Loucy (cell line): Measurements from ENCODE around the gene FAM210B.

Experiments
- H2AFZ ChIP-seq: fragments of 200-600 bp; sonication (generic); 2 replicates; pipeline ENCODE4 v1.6.0; 2016; ENCODE audit warnings: antibody characterized with exemption, mild to moderate bottlenecking, low read length, moderate library complexity
- H3F3A ChIP-seq: fragments of 200-600 bp; 2 replicates; pipeline ENCODE4 v1.6.0; 2016; ENCODE audit warnings: antibody characterized with exemption, low read depth, mild to moderate bottlenecking
- H3K27me3 ChIP-seq: fragments of 200-600 bp; sonication (generic); 2 replicates; pipeline ENCODE4 v1.6.1; 2014; ENCODE audit warnings: low read length, mild to moderate bottlenecking; ENCODE audit not compliant: insufficient read depth, poor library complexity, severe bottlenecking
- H3K36me3 ChIP-seq: fragments of 200-600 bp; sonication (generic); 2 replicates; pipeline ENCODE4 v1.6.1; 2016; ENCODE audit warnings: low read length; ENCODE audit not compliant: insufficient read depth
- H3K4me1 ChIP-seq: fragments of 200-600 bp; sonication (generic); 2 replicates; pipeline ENCODE4 v1.5.1; 2014; ENCODE audit warnings: low read length, mild to moderate bottlenecking; ENCODE audit not compliant: insufficient read depth, poor library complexity, severe bottlenecking
- H3K4me2 ChIP-seq: fragments of 200-600 bp; sonication (generic); 2 replicates; pipeline ENCODE4 v1.6.0; 2014; ENCODE audit warnings: antibody characterized with exemption, low read length, low read depth, mild to moderate bottlenecking; ENCODE audit not compliant: poor library complexity, severe bottlenecking
- H3K4me3 ChIP-seq: fragments of 200-600 bp; sonication (generic); 2 replicates; pipeline ENCODE4 v1.5.1; 2014; ENCODE audit warnings: low read length, mild to moderate bottlenecking, mixed read lengths; ENCODE audit not compliant: poor library complexity, severe bottlenecking
- H3K79me2 ChIP-seq: fragments of 200-600 bp; sonication (generic); 2 replicates; pipeline ENCODE4 v1.6.1; 2014; ENCODE audit warnings: low read length; ENCODE audit not compliant: insufficient read depth
- H3K9ac ChIP-seq: fragments of 200-600 bp; sonication (generic); 2 replicates; pipeline ENCODE4 v1.6.0; 2014; ENCODE audit warnings: mild to moderate bottlenecking, low read depth, low read length, moderate library complexity; ENCODE audit not compliant: poor library complexity, severe bottlenecking
- H3K9me2 ChIP-seq: fragments of 200-600 bp; sonication (generic); replicated peaks from 2 replicates; pipeline ENCODE4 v1.6.1; 2016; ENCODE audit warnings: low read depth, low read length, mixed read lengths
- H3K9me3 ChIP-seq: fragments of 200-600 bp; sonication (generic); 2 replicates; pipeline ENCODE4 v1.6.1; 2014; ENCODE audit warnings: mild to moderate bottlenecking, antibody characterized with exemption, low read length, low read depth; ENCODE audit not compliant: insufficient read depth
- H4K20me1 ChIP-seq: fragments of 200-600 bp; sonication (generic); 2 replicates; pipeline ENCODE4 v1.6.0; 2014; ENCODE audit warnings: antibody characterized with exemption, low read length, mild to moderate bottlenecking; ENCODE audit not compliant: insufficient read depth, poor library complexity, severe bottlenecking
- CTCF ChIP-seq: fragments of 200-600 bp; sonication (generic); conservative IDR thresholded peaks from 2 replicates; pipeline ENCODE4 v1.5.1; 2014; ENCODE audit warnings: mild to moderate bottlenecking, antibody characterized with exemption, low read length
- EZH2phosphoT487 ChIP-seq: fragments of 200-600 bp; IDR thresholded peaks from 2 replicates; pipeline ENCODE4 v1.6.1; 2018; ENCODE audit warnings: antibody characterized with exemption, mild to moderate bottlenecking, moderate library complexity, borderline replicate concordance

FAM210B gene

GRCh38 chr20:56412473-56412790, 53.7 kb downstream of the FAM210B start:
- Histone ChIP-seq H3K4me3 (peak overlapping the region; percentile 58), H3K4me1 (peaks cover 5% of the 10 kb centered on the region), H3K79me2 (no peaks in the 10 kb centered on the region), H3K36me3 (peaks cover 9% of the 10 kb centered on the region; the same call in 1 of the 2 replicates), H3K9me2 (no peaks in the 10 kb centered on the region), H2AFZ (no peak overlapping the region), H3K4me2 (peak overlapping the region; percentile 55), H4K20me1 (no peaks in the 10 kb centered on the region), H3K9ac (no peak overlapping the region), H3F3A (no peaks in the 10 kb centered on the region), H3K9me3 (no peaks in the 10 kb centered on the region), H3K27me3 (no peaks in the 10 kb centered on the region)
- no peak for TF ChIP-seq EZH2phosphoT487
- no peak for TF ChIP-seq CTCF

GRCh38 chr20:56412949-56413348, 54.2 kb downstream of the FAM210B start:
- TF ChIP-seq CTCF (no peak), EZH2phosphoT487 (no peak)
- peaks cover 4% of the 10 kb centered on the region; the same call in 1 of the 2 replicates for H3K36me3 ChIP-seq
- no peak overlapping the region for H2AFZ ChIP-seq
- no peaks in the 10 kb centered on the region for H3K9me2 ChIP-seq
- no peak overlapping the region for H3K9ac ChIP-seq
- no peak overlapping the region for H3K4me2 ChIP-seq
- H3K4me3 ChIP-seq = no peak overlapping the region
- no peaks in the 10 kb centered on the region for H3F3A ChIP-seq
- no peaks in the 10 kb centered on the region for H3K79me2 ChIP-seq
- H3K4me1 ChIP-seq = peaks cover 9% of the 10 kb centered on the region
- no peaks in the 10 kb centered on the region for H3K27me3 ChIP-seq
- H4K20me1 ChIP-seq = no peaks in the 10 kb centered on the region
- H3K9me3 ChIP-seq = no peaks in the 10 kb centered on the region

GRCh38 chr20:56414842-56415765, 56.3 kb downstream of the FAM210B start:
- Histone ChIP-seq H3K9me2 (no peaks in the 10 kb centered on the region), H3K4me2 (no peak overlapping the region), H3K36me3 (no peaks in the 10 kb centered on the region), H2AFZ (no peak overlapping the region), H3K4me1 (peaks cover 24% of the 10 kb centered on the region), H3K9me3 (no peaks in the 10 kb centered on the region), H3K4me3 (no peak overlapping the region), H3F3A (no peaks in the 10 kb centered on the region), H3K9ac (no peak overlapping the region), H3K27me3 (no peaks in the 10 kb centered on the region), H3K79me2 (no peaks in the 10 kb centered on the region), H4K20me1 (no peaks in the 10 kb centered on the region)
- TF ChIP-seq EZH2phosphoT487 (no peak), CTCF (no peak)
